Liver (tissue), 9 donors: ENCODE data around the gene RHPN2. TPM values are rescaled to one million over a fixed set of nuclear protein-coding genes. Genes with fewer than 3 reads are reported as not detected.

Experiments
- DNase-seq: peaks from one replicate; pipeline ENCODE4 v3.0.0-alpha.2; 2017; ENCODE audit warnings: low spot score
- H3K27ac ChIP-seq, 2 donors: one replicate each; pipeline ENCODE4 v1.7.0; 2013; ENCODE audit warnings: inconsistent platforms in 2 of 2, low read length in 2 of 2, control low read depth in 1 of 2, low read depth in 1 of 2, mild to moderate bottlenecking in 1 of 2
- H3K27me3 ChIP-seq, 4 donors: one replicate each; pipeline versions ENCODE4 v1.6.1 to v1.7.0; 2013; ENCODE audit warnings: low read length in 3 of 4, inconsistent platforms in 1 of 4, mild to moderate bottlenecking in 1 of 4, moderate library complexity in 1 of 4; ENCODE audit not compliant: control insufficient read depth in 4 of 4, insufficient read depth in 4 of 4
- H3K36me3 ChIP-seq, 4 donors: one replicate each; pipeline versions ENCODE4 v1.6.1 to v1.7.0; 2013; ENCODE audit warnings: low read length in 3 of 4, mild to moderate bottlenecking in 3 of 4, low read depth in 1 of 4, moderate library complexity in 1 of 4; ENCODE audit not compliant: control insufficient read depth in 4 of 4, insufficient read depth in 3 of 4
- H3K4me1 ChIP-seq, 4 donors: one replicate each; pipeline versions ENCODE4 v1.6.1 to v1.7.0; 2013; ENCODE audit warnings: low read length in 3 of 4, mild to moderate bottlenecking in 3 of 4, moderate library complexity in 1 of 4; ENCODE audit not compliant: control insufficient read depth in 4 of 4, insufficient read depth in 4 of 4
- H3K4me3 ChIP-seq, 3 donors: one replicate each; pipeline versions ENCODE4 v1.6.1 to v1.7.0; 2013; ENCODE audit warnings: low read length in 3 of 3, control low read depth in 1 of 3, low read depth in 1 of 3, mild to moderate bottlenecking in 1 of 3
- H3K9ac ChIP-seq, 2 donors: one replicate each; pipeline ENCODE4 v1.7.0; 2013; ENCODE audit warnings: low read length in 2 of 2, mild to moderate bottlenecking in 2 of 2, moderate library complexity in 2 of 2, control low read depth in 1 of 2, low read depth in 1 of 2
- H3K9me3 ChIP-seq, 4 donors: one replicate each; pipeline versions ENCODE4 v1.6.1 to v1.7.0; 2013; ENCODE audit warnings: low read length in 3 of 4; ENCODE audit not compliant: control insufficient read depth in 4 of 4
- CTCF ChIP-seq: fragments of 150-350 bp; IDR thresholded peaks from 2 replicates; pipeline ENCODE4 v1.5.1; 2017; ENCODE audit warnings: improper control_type of control experiment, low read depth, low read length; ENCODE audit not compliant: missing input control
- EGR1 ChIP-seq, 2 donors: IDR thresholded peaks; 2 replicates each; pipeline ENCODE4 v1.6.1; 2016 to 2018; ENCODE audit warnings: antibody characterized with exemption in 2 of 2, low read depth in 2 of 2
- FOXA1 ChIP-seq: IDR thresholded peaks from 2 replicates; pipeline ENCODE4 v1.6.1; 2016; ENCODE audit warnings: antibody characterized with exemption
- FOXA2 ChIP-seq: IDR thresholded peaks from 2 replicates; pipeline ENCODE4 v1.6.1; 2016; ENCODE audit warnings: antibody characterized with exemption
- GABPA ChIP-seq, 2 donors: IDR thresholded peaks in 1 of 2; conservative IDR thresholded peaks in 1 of 2; 2 replicates each; pipeline ENCODE4 v1.6.1; 2016; ENCODE audit warnings: antibody characterized with exemption in 2 of 2, mild to moderate bottlenecking in 1 of 2, moderate library complexity in 1 of 2
- HNF4A ChIP-seq, 2 donors: conservative IDR thresholded peaks; 2 replicates each; pipeline ENCODE4 v1.6.1; 2016; ENCODE audit warnings: antibody characterized with exemption in 2 of 2, mild to moderate bottlenecking in 2 of 2
- HNF4G ChIP-seq: IDR thresholded peaks from 2 replicates; pipeline ENCODE4 v1.6.1; 2016; ENCODE audit warnings: antibody characterized with exemption
- JUND ChIP-seq, 2 donors: IDR thresholded peaks; 2 replicates each; pipeline ENCODE4 v1.6.1; 2016; ENCODE audit warnings: antibody characterized with exemption in 2 of 2
- MAX ChIP-seq: IDR thresholded peaks from 2 replicates; pipeline ENCODE4 v1.6.1; 2016; ENCODE audit warnings: antibody characterized with exemption
- NR2F2 ChIP-seq: IDR thresholded peaks from 2 replicates; pipeline ENCODE4 v1.6.1; 2016; ENCODE audit warnings: antibody characterized with exemption
- RAD21 ChIP-seq, 2 donors: IDR thresholded peaks; 2 replicates each; pipeline ENCODE4 v1.6.1; 2016; ENCODE audit warnings: antibody characterized with exemption in 2 of 2, mild to moderate bottlenecking in 2 of 2
- REST ChIP-seq: IDR thresholded peaks from 2 replicates; pipeline ENCODE4 v1.6.1; 2016; ENCODE audit warnings: antibody characterized with exemption, mild to moderate bottlenecking
- RXRA ChIP-seq, 2 donors: IDR thresholded peaks; 2 replicates each; pipeline ENCODE4 v1.6.1; 2017 to 2018; ENCODE audit warnings: antibody characterized with exemption in 2 of 2, mild to moderate bottlenecking in 1 of 2
- SP1 ChIP-seq: IDR thresholded peaks from 2 replicates; pipeline ENCODE4 v1.6.1; 2018; ENCODE audit warnings: antibody characterized with exemption, mild to moderate bottlenecking
- TAF1 ChIP-seq: conservative IDR thresholded peaks from 2 replicates; pipeline ENCODE4 v1.6.1; 2016; ENCODE audit warnings: antibody characterized with exemption, mild to moderate bottlenecking
- YY1 ChIP-seq: IDR thresholded peaks from 2 replicates; pipeline ENCODE4 v1.6.1; 2016; ENCODE audit warnings: antibody characterized with exemption, mild to moderate bottlenecking
- whole genome bisulfite sequencing: extraction: QIAGEN DNeasy Blood & Tissue Kit; methylation state at CpG from one replicate; pipeline ENCODE4 v1.1.7; 2013; 5-methylcytosine and 5-hydroxymethylcytosine counted together
- polyA plus RNA-seq, 2 donors: library from polyadenylated mRNA; stranded (reverse) in 1 of 2; unstranded in 1 of 2; fragments of 200-250 nt in 1 of 2; fragments of >200 nt in 1 of 2; fragmentation: Nextera tagmentation in 1 of 2; extraction: Ambion mirVana in 1 of 2; gene quantifications; one replicate each; pipeline versions ENCODE4 v1.2.1 to v1.2.3, GENCODE V29; 2013 to 2015
- total RNA-seq, 2 donors: library from RNA; depleted of rRNA; stranded (reverse); fragments of >200 nt; gene quantifications; one replicate each; pipeline ENCODE4 v1.2.3, GENCODE V29; 2014
- TF ChIP-seq, protein P1 (sequence below): IDR thresholded peaks from 2 replicates; pipeline ENCODE4 v1.6.1; 2016; ENCODE audit warnings: antibody characterized with exemption
- TF ChIP-seq, protein P2 (sequence below): IDR thresholded peaks from 2 replicates; pipeline ENCODE4 v1.6.1; 2016; ENCODE audit warnings: antibody characterized with exemption
- donor health status: healthy.
- donor health status: healthy.
- donor health status: healthy.
- donor health status: healthy.
- donor health status: healthy.

The RHPN2 gene
- total and polyA plus RNA-seq, 4 donors: 7.6 to 31.5 (median 9.8) TPM

GRCh38 chr19:32933571-32933970 lies 131.1 kb downstream of the RHPN2 start:
- Histone ChIP-seq H3K27ac (no peak overlapping the region), H3K4me3 (no peak overlapping the region), H3K27me3 (no peaks in the 10 kb centered on the region), H3K9ac (no peak overlapping the region), H3K4me1 (no peaks in the 10 kb centered on the region), H3K36me3 (peaks cover 2 to 10% (median 6%) of the 10 kb centered on the region in 4 donors), H3K9me3 (peaks cover 0 to 2% (median under 1%) of the 10 kb centered on the region in 4 donors)
- TF ChIP-seq YY1: no peak
- no peak for TF ChIP-seq CTCF
- no peak for TF ChIP-seq REST
- no peak for TF ChIP-seq HNF4A (conservative IDR thresholded peaks at IDR 0.05)
- no peak for TF ChIP-seq MAX
- TF ChIP-seq HNF4G: no peak
- TF ChIP-seq JUND (IDR thresholded peaks at IDR 0.05): no peak
- no peak for TF ChIP-seq EGR1 (IDR thresholded peaks at IDR 0.05; ENCODE audit: low read depth in 2 of 2)
- TF ChIP-seq NR2F2: no peak
- no peak for TF ChIP-seq FOXA2
- TF ChIP-seq RXRA (IDR thresholded peaks at IDR 0.05): no peak
- no peak for TF ChIP-seq GABPA (IDR thresholded peaks at IDR 0.05 in 1 of 2, conservative IDR thresholded peaks at IDR 0.05 in 1 of 2)
- no peak for DNase-seq
- 90% methylated on average over 3 of the region's 3 CpGs for WGBS

- H3K36me3 ChIP-seq: peaks cover 2 to 13% (median 7%) of the 10 kb centered on the region in 4 donors
- TF ChIP-seq, protein P1, sequence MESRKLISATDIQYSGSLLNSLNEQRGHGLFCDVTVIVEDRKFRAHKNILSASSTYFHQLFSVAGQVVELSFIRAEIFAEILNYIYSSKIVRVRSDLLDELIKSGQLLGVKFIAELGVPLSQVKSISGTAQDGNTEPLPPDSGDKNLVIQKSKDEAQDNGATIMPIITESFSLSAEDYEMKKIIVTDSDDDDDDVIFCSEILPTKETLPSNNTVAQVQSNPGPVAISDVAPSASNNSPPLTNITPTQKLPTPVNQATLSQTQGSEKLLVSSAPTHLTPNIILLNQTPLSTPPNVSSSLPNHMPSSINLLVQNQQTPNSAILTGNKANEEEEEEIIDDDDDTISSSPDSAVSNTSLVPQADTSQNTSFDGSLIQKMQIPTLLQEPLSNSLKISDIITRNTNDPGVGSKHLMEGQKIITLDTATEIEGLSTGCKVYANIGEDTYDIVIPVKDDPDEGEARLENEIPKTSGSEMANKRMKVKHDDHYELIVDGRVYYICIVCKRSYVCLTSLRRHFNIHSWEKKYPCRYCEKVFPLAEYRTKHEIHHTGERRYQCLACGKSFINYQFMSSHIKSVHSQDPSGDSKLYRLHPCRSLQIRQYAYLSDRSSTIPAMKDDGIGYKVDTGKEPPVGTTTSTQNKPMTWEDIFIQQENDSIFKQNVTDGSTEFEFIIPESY: no peak
- TF ChIP-seq EGR1 (IDR thresholded peaks at IDR 0.05; ENCODE audit: low read depth in 2 of 2): no peak
- TF ChIP-seq NR2F2: no peak
- no peak for TF ChIP-seq CTCF
- no peak for TF ChIP-seq JUND (IDR thresholded peaks at IDR 0.05)
- TF ChIP-seq SP1: no peak
- no peak for TF ChIP-seq REST
- TF ChIP-seq, protein P2, sequence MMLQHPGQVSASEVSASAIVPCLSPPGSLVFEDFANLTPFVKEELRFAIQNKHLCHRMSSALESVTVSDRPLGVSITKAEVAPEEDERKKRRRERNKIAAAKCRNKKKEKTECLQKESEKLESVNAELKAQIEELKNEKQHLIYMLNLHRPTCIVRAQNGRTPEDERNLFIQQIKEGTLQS: no peak
- TF ChIP-seq RXRA (IDR thresholded peaks at IDR 0.05): no peak
- no peak for TF ChIP-seq YY1
- no peak for TF ChIP-seq RAD21 (IDR thresholded peaks at IDR 0.05)
- no peak for TF ChIP-seq GABPA (IDR thresholded peaks at IDR 0.05 in 1 of 2, conservative IDR thresholded peaks at IDR 0.05 in 1 of 2)
- TF ChIP-seq TAF1: no peak
- TF ChIP-seq HNF4A (conservative IDR thresholded peaks at IDR 0.05): no peak
- TF ChIP-seq FOXA1: no peak
- TF ChIP-seq FOXA2: no peak
Measured at GRCh38 chr19:32930567-32930966, 134.1 kb downstream of the RHPN2 start.

More at GRCh38 chr19:32930567-32930966, 134.1 kb downstream of the RHPN2 start:
- 96% methylated on average over 8 of the region's 8 CpGs for WGBS
- no peak overlapping the region for H3K9ac ChIP-seq
- peaks cover 0 to 6% (median 3%) of the 10 kb centered on the region in 4 donors for H3K9me3 ChIP-seq
- H3K4me3 ChIP-seq: no peak overlapping the region
- DNase-seq: no peak
- H3K27me3 ChIP-seq: no peaks in the 10 kb centered on the region
- H3K27ac ChIP-seq: no peak overlapping the region
- H3K4me1 ChIP-seq: no peaks in the 10 kb centered on the region
